HG03196 (cell line): Measurements from ENCODE around the gene UTS2B.
A peak's percentile ranks its signal among the peaks of the same experiment; 100 is the strongest.

Experiments used
- ATAC-seq: cut with Tn5 transposase; IDR thresholded peaks from one replicate; pipeline ENCODE4 v1.9.1; 2021; ENCODE audit not compliant: unreplicated experiment

The UTS2B gene

GRCh38 chr3:191329654-191330529, at the start of gene UTS2B:
TSS of gene UTS2B (minus strand) at chr3:191330526. CDS start at chr3:191282189, 48,337 bp downstream.
- ATAC-seq = peak; percentile 25

GRCh38 chr3:191380001-191380400, 49.7 kb upstream of the UTS2B start:
- no peak for ATAC-seq

GRCh38 chr3:191379446-191379845, 49.1 kb upstream of the UTS2B start:
- ATAC-seq = no peak

GRCh38 chr3:191378142-191378812, 48.0 kb upstream of the UTS2B start:
- ATAC-seq = no peak

GRCh38 chr3:191376516-191377141, 46.3 kb upstream of the UTS2B start:
- ATAC-seq = no peak

GRCh38 chr3:191373327-191373726, 43.0 kb upstream of the UTS2B start:
- no peak for ATAC-seq

GRCh38 chr3:191372122-191372521, 41.8 kb upstream of the UTS2B start:
- ATAC-seq = no peak

- ATAC-seq = no peak
These were observed 39.3 kb upstream of the UTS2B start for GRCh38 chr3:191369616-191370010.

GRCh38 chr3:191368755-191369615, 38.7 kb upstream of the UTS2B start:
- no peak for ATAC-seq

- ATAC-seq = no peak
These were observed 36.3 kb upstream of the UTS2B start for GRCh38 chr3:191366675-191367074.

- no peak for ATAC-seq
These were observed 32.9 kb upstream of the UTS2B start for GRCh38 chr3:191363221-191363620.

- ATAC-seq = no peak
These were observed 32.3 kb upstream of the UTS2B start for GRCh38 chr3:191362524-191363090.

GRCh38 chr3:191362037-191362436, 31.7 kb upstream of the UTS2B start:
- no peak for ATAC-seq

- ATAC-seq = no peak
These were observed 31.1 kb upstream of the UTS2B start for GRCh38 chr3:191361456-191361855.

GRCh38 chr3:191360620-191361019, 30.3 kb upstream of the UTS2B start:
- no peak for ATAC-seq

- no peak for ATAC-seq
These were observed 28.6 kb upstream of the UTS2B start for GRCh38 chr3:191358929-191359328.

GRCh38 chr3:191357909-191358308, 27.6 kb upstream of the UTS2B start:
- ATAC-seq = no peak

- no peak for ATAC-seq
These were observed 26.5 kb upstream of the UTS2B start for GRCh38 chr3:191356631-191357439.

- ATAC-seq = peak; percentile 74
These were observed 25.1 kb upstream of the UTS2B start for GRCh38 chr3:191355406-191355805.
